Skin of body (tissue), 2 donors: ENCODE results near the gene EEPD1. TPM values are rescaled to one million over a fixed set of nuclear protein-coding genes. Genes with fewer than 3 reads are reported as not detected.

ENCODE experiments used
- DNase-seq: peaks from one replicate; lab custom pipeline; 2025; lab: John Stamatoyannopoulos, UW
- total RNA-seq: library from RNA; depleted of rRNA; stranded (reverse); fragments of >200 nt; gene quantifications from one replicate; pipeline ENCODE4 v1.2.3, GENCODE V29; 2014

The EEPD1 gene
- total RNA-seq, 1 donor from 2014 or later, result 12.2 TPM

- no peak for DNase-seq
These were observed 100.6 kb downstream of the EEPD1 start for GRCh38 chr7:36253699-36254098.

GRCh38 chr7:36258510-36259259, 105.6 kb downstream of the EEPD1 start:
- peak; percentile 2 for DNase-seq

- DNase-seq, result no peak
These were observed 107.4 kb downstream of the EEPD1 start for GRCh38 chr7:36260481-36260880.

GRCh38 chr7:36261019-36261754, 108.1 kb downstream of the EEPD1 start:
- no peak for DNase-seq

- no peak for DNase-seq
These were observed 109.4 kb downstream of the EEPD1 start for GRCh38 chr7:36262309-36263094.

- no peak for DNase-seq
These were observed 110.0 kb downstream of the EEPD1 start for GRCh38 chr7:36263095-36263484.

GRCh38 chr7:36264123-36264801, 111.2 kb downstream of the EEPD1 start:
- DNase-seq, result no peak

GRCh38 chr7:36264913-36265516, 112.0 kb downstream of the EEPD1 start:
- no peak for DNase-seq

- DNase-seq, result no peak
These were observed 112.6 kb downstream of the EEPD1 start for GRCh38 chr7:36265680-36266079.

GRCh38 chr7:36266190-36266589, 113.1 kb downstream of the EEPD1 start:
- DNase-seq, result no peak

GRCh38 chr7:36266683-36267082, 113.6 kb downstream of the EEPD1 start:
- no peak for DNase-seq

- DNase-seq, result no peak
These were observed 119.1 kb downstream of the EEPD1 start for GRCh38 chr7:36272211-36272566.

GRCh38 chr7:36272567-36273269, 119.7 kb downstream of the EEPD1 start:
- no peak for DNase-seq

GRCh38 chr7:36273836-36274235, 120.8 kb downstream of the EEPD1 start:
- no peak for DNase-seq

- no peak for DNase-seq
These were observed 122.8 kb downstream of the EEPD1 start for GRCh38 chr7:36275735-36276284.

GRCh38 chr7:36276428-36277248, 123.6 kb downstream of the EEPD1 start:
- DNase-seq, result peak; percentile 12

- no peak for DNase-seq
These were observed 124.1 kb downstream of the EEPD1 start for GRCh38 chr7:36277249-36277542.

GRCh38 chr7:36278069-36278619, 125.1 kb downstream of the EEPD1 start:
- no peak for DNase-seq

GRCh38 chr7:36278620-36279172, 125.6 kb downstream of the EEPD1 start:
- DNase-seq, result peak; percentile 72
